Measurements from ENCODE around the gene PDZD8. TPM values are rescaled to one million over a fixed set of nuclear protein-coding genes. Genes with fewer than 3 reads are reported as not detected.
"Not testable (repeated sequence)": the region's sequence is repeated elsewhere in the genome, so short reads cannot be mapped to it uniquely, and the experiment has no call there.

Gene PDZD8
- total RNA-seq, 1 experiment from 2014 or later = 13.6 TPM

DNA sequence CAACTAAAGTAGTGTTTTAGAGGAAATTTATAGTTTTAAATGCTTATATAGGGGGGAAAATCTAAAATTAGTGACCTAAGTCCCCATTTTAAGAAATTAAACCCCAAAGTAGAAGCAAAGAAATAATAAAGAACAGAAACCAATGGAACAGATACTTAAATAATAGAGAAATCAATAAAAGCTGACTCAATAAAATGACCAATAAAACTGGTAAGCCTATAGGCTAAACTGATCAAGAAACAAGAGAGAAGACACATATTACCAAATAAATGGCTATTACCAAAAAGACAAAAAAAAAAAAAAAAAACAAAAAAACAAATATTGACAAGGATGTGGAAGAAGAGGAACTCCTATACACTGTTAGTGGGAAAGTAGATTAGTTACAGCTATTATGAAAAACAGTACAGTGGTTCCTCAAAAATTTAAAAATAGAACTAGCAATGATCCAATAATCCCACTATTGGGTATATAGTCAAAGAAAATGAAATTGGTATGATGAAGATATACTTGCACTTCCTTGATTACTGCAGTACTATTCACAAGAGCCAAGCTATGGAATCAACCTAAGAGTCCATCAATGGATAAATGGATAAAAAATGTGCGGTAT is 81.1 kb downstream of the PDZD8 start:
- no peak overlapping the region for H3K27ac ChIP-seq (ENCODE audit: low read length)
- intact Hi-C loops (cut with micrococcal nuclease) = no loop called here
- no peaks in the 10 kb centered on the region for H3K36me3 ChIP-seq (ENCODE audit: low read depth, low read length)
- POLR2A ChIA-PET (ENCODE audit: unreplicated experiment) = no interaction called here
- no TSS peak for BruUV-seq (replicated peaks)
- TF ChIP-seq EZH2phosphoT487 (IDR thresholded peaks at IDR 0.05; ENCODE audit: borderline replicate concordance, low read length) (no peak), EZH2 (IDR thresholded peaks at IDR 0.05; ENCODE audit: low read length, unreplicated experiment) (no peak)
- TF ChIP-seq, protein P1, sequence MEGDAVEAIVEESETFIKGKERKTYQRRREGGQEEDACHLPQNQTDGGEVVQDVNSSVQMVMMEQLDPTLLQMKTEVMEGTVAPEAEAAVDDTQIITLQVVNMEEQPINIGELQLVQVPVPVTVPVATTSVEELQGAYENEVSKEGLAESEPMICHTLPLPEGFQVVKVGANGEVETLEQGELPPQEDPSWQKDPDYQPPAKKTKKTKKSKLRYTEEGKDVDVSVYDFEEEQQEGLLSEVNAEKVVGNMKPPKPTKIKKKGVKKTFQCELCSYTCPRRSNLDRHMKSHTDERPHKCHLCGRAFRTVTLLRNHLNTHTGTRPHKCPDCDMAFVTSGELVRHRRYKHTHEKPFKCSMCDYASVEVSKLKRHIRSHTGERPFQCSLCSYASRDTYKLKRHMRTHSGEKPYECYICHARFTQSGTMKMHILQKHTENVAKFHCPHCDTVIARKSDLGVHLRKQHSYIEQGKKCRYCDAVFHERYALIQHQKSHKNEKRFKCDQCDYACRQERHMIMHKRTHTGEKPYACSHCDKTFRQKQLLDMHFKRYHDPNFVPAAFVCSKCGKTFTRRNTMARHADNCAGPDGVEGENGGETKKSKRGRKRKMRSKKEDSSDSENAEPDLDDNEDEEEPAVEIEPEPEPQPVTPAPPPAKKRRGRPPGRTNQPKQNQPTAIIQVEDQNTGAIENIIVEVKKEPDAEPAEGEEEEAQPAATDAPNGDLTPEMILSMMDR (conservative IDR thresholded peaks at IDR 0.05; ENCODE audit: low read depth, low read length) = no peak
- no peaks in the 10 kb centered on the region for H4K20me1 ChIP-seq (ENCODE audit: low read length)
- no peaks in the 10 kb centered on the region for H3K4me1 ChIP-seq (ENCODE audit: insufficient read depth, low read length)
- no peak for DNase-seq
- 0 out of 2 replicates have a peak, but pooled peaks cover 3% of the 10 kb centered on the region for H3K79me2 ChIP-seq (ENCODE audit: low read length)
- H3K27me3 ChIP-seq (ENCODE audit: low read length) = no peaks in the 10 kb centered on the region
- H3K9me2 ChIP-seq (replicated peaks; ENCODE audit: low read length) = no peaks in the 10 kb centered on the region
- H3F3A ChIP-seq (ENCODE audit: low read length, unreplicated experiment) = no peaks in the 10 kb centered on the region
- H3K4me3 ChIP-seq (ENCODE audit: low read length) = no peak overlapping the region
- CTCF ChIA-PET = no interaction called here
- no peak overlapping the region for H3K4me2 ChIP-seq (ENCODE audit: low read length)
- no peaks in the 10 kb centered on the region for H3K9me3 ChIP-seq (ENCODE audit: low read length)
- H3K9ac ChIP-seq (ENCODE audit: low read length) = no peak overlapping the region
- H2AFZ ChIP-seq (ENCODE audit: low read length) = no peak overlapping the region
- ATAC-seq = no peak

DNA sequence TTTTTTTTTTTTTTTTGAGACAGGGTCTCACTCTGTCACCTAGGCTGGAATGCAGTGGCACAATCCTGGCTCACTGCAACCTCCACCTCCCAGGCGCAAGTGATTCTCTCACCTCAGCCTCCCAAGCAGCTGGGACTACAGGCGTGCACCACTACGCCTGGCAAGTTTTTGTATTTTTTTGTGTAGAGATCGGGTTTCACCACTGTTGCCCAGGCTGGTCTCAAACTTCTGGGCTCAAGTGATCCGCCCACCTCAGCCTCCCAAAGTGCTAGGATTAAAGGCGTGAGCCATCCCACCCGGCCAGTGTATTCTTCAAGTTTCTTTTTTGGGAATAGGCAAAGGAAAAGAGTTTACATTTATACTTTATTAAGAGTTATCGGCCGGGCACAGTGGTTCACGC is 84.4 kb downstream of the PDZD8 start:
- H3K27ac ChIP-seq (ENCODE audit: low read length); BruUV-seq (replicated peaks); POLR2A ChIA-PET (ENCODE audit: unreplicated experiment); CTCF ChIA-PET; H3K9me2 ChIP-seq (replicated peaks; ENCODE audit: low read length); H3K4me1 ChIP-seq (ENCODE audit: insufficient read depth, low read length); H2AFZ ChIP-seq (ENCODE audit: low read length); intact Hi-C loops (cut with micrococcal nuclease); H3K9ac ChIP-seq (ENCODE audit: low read length); H3F3A ChIP-seq (ENCODE audit: low read length, unreplicated experiment); H3K36me3 ChIP-seq (ENCODE audit: low read depth, low read length); DNase-seq; H3K9me3 ChIP-seq (ENCODE audit: low read length); H4K20me1 ChIP-seq (ENCODE audit: low read length); H3K4me3 ChIP-seq (ENCODE audit: low read length); H3K27me3 ChIP-seq (ENCODE audit: low read length); ATAC-seq; H3K4me2 ChIP-seq (ENCODE audit: low read length); H3K79me2 ChIP-seq (ENCODE audit: low read length): not testable (repeated sequence)

DNA sequence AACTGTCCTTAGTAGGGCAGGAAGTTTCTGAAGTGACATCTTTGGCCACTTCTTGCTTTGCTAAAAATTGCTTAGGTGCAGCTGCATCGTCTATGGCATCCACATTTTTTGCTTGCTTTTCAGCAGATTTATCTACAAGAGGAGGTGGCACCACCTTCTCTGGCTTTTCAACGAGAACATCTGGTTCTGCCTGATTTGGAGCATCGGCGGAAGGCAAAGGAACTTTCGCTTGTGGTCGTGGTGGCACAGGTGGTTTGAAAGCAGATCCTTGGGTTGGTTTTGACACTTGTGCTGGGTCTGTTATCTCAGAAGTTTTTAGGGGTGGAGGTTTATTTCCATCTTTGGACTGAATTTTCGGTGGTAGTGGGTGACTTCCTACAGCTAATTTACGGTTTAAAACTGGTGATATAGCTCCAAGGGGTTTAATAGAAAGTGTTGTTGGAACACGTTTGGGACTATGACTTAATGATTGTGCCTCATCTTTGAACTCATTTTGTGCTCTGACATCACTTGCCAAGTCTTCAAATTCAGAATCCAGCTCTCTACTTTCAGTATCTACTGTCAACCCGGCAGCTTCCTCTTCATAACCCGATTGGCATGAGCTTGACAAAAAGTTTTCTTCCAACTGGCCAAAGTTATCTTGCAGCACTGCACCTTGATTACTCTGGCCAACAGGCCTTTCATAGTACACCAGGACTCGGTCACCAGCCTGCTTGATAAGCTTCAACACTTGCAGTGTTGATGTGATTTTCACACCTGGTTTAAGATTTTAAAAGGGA is 90.3 kb downstream of the PDZD8 start:
- no peaks in the 10 kb centered on the region for H3K27me3 ChIP-seq (ENCODE audit: low read length)
- no peaks in the 10 kb centered on the region for H4K20me1 ChIP-seq (ENCODE audit: low read length)
- no peak overlapping the region for H3K27ac ChIP-seq (ENCODE audit: low read length)
- DNase-seq = no peak
- CTCF ChIA-PET = no interaction called here
- no peaks in the 10 kb centered on the region for H3F3A ChIP-seq (ENCODE audit: low read length, unreplicated experiment)
- POLR2A ChIA-PET (ENCODE audit: unreplicated experiment) = no interaction called here
- no peaks in the 10 kb centered on the region for H3K79me2 ChIP-seq (ENCODE audit: low read length)
- no peaks in the 10 kb centered on the region for H3K9me2 ChIP-seq (replicated peaks; ENCODE audit: low read length)
- H3K4me1 ChIP-seq (ENCODE audit: insufficient read depth, low read length) = no peaks in the 10 kb centered on the region
- H3K4me3 ChIP-seq (ENCODE audit: low read length) = no peak overlapping the region
- no peak for TF ChIP-seq EZH2phosphoT487 (IDR thresholded peaks at IDR 0.05; ENCODE audit: borderline replicate concordance, low read length)
- TF ChIP-seq, protein P1 (conservative IDR thresholded peaks at IDR 0.05; ENCODE audit: low read depth, low read length) = no peak
- no peak for TF ChIP-seq EZH2 (IDR thresholded peaks at IDR 0.05; ENCODE audit: low read length, unreplicated experiment)
- intact Hi-C loops (cut with micrococcal nuclease) = no loop called here
- H2AFZ ChIP-seq (ENCODE audit: low read length) = no peak overlapping the region
- H3K36me3 ChIP-seq (ENCODE audit: low read depth, low read length) = peaks cover 15% of the 10 kb centered on the region; the same call in 1 of the 2 replicates
- no peak for ATAC-seq
- BruUV-seq (replicated peaks) = no TSS peak
- H3K9me3 ChIP-seq (ENCODE audit: low read length) = no peaks in the 10 kb centered on the region
- H3K4me2 ChIP-seq (ENCODE audit: low read length) = no peak overlapping the region
- H3K9ac ChIP-seq (ENCODE audit: low read length) = no peak overlapping the region
